Gastrocnemius medialis (tissue), 4 donors: ENCODE results near the gene GRM1. TPM values are rescaled to one million over a fixed set of nuclear protein-coding genes. Genes with fewer than 3 reads are reported as not detected.

Experiments
- total RNA-seq, 4 donors: library from RNA; depleted of rRNA; stranded (reverse); fragments of >200 nt; gene quantifications; one replicate each; pipeline versions ENCODE4 v1.1.0 to v1.2.3, GENCODE V29; 2016

GRM1 gene
- total RNA-seq, 4 donors from 2014 or later, result 0.04 TPM; not detected in 3

Other genes with a start within 250 kb of the GRM1 start
- 10 to 100 TPM in 3 of 4 donors, 1 to 10 TPM in 1; 8.6 to 38.3 (median 17.7) TPM for gene FBXO30, start 214.3 kb upstream of the GRM1 start, total RNA-seq
- gene SHPRH, start 64.7 kb upstream of the GRM1 start, total RNA-seq, result 10 to 100 TPM in 1 of 4 donors, 1 to 10 TPM in 3; 6.8 to 29.2 (median 7.1) TPM